HPDE6-E6E7 (cell line): ENCODE data around the gene TIMM17B.
"Not testable (repeated sequence)": the region's sequence is repeated elsewhere in the genome, so short reads cannot be mapped to it uniquely, and the experiment has no call there.

ENCODE experiments used
- DNase-seq: peaks from one replicate; pipeline ENCODE4 v3.0.0; 2011; ENCODE audit warnings: missing footprints; ENCODE audit errors: extremely low spot score

TIMM17B gene

GRCh38 chrX:48894891-48895290, 2.7 kb downstream of the TIMM17B start:
- no peak for DNase-seq

GRCh38 chrX:48893556-48894348, 3.8 kb downstream of the TIMM17B start:
- no peak for DNase-seq

- no peak for DNase-seq
Observed at GRCh38 chrX:48892896-48893295, 4.7 kb downstream of the TIMM17B start.

- peak; percentile 66 for DNase-seq
Observed at GRCh38 chrX:48891402-48892288, 5.9 kb downstream of the TIMM17B start.

GRCh38 chrX:48890934-48891401, 6.6 kb downstream of the TIMM17B start:
- no peak for DNase-seq

GRCh38 chrX:48890296-48890925, 7.2 kb downstream of the TIMM17B start:
- DNase-seq: no peak

GRCh38 chrX:48886586-48886985, 11.0 kb downstream of the TIMM17B start:
- DNase-seq: not testable (repeated sequence)

GRCh38 chrX:48883729-48884128, 13.8 kb downstream of the TIMM17B start:
- DNase-seq: no peak

GRCh38 chrX:48876944-48877343, 20.6 kb downstream of the TIMM17B start:
- DNase-seq: not testable (repeated sequence)

GRCh38 chrX:48872017-48872416, 25.6 kb downstream of the TIMM17B start:
- not testable (repeated sequence) for DNase-seq

GRCh38 chrX:48864210-48864609, 33.4 kb downstream of the TIMM17B start:
- DNase-seq: no peak

GRCh38 chrX:48854898-48855297, 42.7 kb downstream of the TIMM17B start:
- DNase-seq: no peak

GRCh38 chrX:48854121-48854804, 43.3 kb downstream of the TIMM17B start:
- DNase-seq: not testable (repeated sequence)

- not testable (repeated sequence) for DNase-seq
Observed at GRCh38 chrX:48853494-48853893, 44.1 kb downstream of the TIMM17B start.

- DNase-seq: no peak
Observed at GRCh38 chrX:48852857-48853256, 44.7 kb downstream of the TIMM17B start.

GRCh38 chrX:48848847-48849246, 48.7 kb downstream of the TIMM17B start:
- DNase-seq: no peak
